ENCODE measurements around the gene RHOA. TPM values are rescaled to one million over a fixed set of nuclear protein-coding genes. Genes with fewer than 3 reads are reported as not detected.
A peak's percentile ranks its signal among the peaks of the same experiment; 100 is the strongest.

Gene RHOA
- total and polyA plus RNA-seq, 2 of the 13 experiments (the other 11 are each of a cell fraction or from before 2014, with no cell fraction given) = 131 to 177 TPM

DNA sequence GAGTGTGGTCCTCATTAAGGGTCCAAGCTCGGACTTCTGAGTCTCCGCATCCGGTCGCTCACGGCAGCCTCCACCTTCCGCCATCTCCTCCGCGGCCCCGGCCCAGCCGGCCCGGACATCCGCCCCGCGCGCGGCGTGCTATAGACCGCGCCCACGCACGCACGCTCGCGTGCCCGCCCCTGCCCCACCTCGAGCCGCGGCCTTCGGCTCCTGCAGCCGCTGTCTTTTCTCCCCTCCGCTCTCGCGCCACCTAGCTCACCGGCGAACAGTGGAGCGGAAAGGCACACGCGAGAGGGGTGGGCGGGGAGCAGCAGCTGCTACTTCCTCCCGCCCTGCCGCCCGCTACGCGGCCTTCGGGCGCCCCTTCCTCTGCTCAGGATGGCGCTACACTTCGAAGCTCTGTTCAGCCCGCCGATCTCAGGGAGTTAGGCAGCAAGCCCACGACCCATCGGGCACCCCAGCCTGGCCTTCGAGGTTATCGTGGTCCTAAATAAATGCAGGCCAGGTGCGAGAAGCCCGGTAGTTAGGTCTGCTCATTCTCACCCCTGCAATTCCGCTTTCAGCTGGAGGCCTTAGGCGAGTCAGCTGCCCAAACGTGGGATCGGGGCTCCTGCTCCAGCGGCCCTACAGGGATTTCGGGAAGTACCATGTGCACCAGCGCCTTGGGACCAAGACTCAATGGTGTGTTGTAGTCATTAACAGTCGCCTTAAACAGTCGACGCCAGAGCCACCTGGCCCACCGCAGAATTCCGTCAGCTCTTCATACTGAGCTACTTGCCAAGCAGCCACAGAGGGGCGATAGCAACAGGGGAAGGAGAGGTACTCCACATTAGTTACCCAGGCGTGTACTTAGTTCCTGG is 71.6 kb downstream of the RHOA start, which contains the start of gene USP4 (continued):
- TF ChIP-seq ZNF878 (CRISPR knock-in tag; IDR thresholded peaks at IDR 0.05) (peak; percentile 92), ZNF790 (CRISPR knock-in tag; IDR thresholded peaks at IDR 0.05; ENCODE audit: borderline replicate concordance) (peak; percentile 86), ZNF282 (IDR thresholded peaks at IDR 0.05; ENCODE audit: partially characterized antibody) (no peak), ZNF33A (CRISPR knock-in tag; IDR thresholded peaks at IDR 0.05; ENCODE audit: borderline replicate concordance) (no peak), CREB1 (IDR thresholded peaks at IDR 0.05) (no peak), CREB1 (CRISPR knock-in tag; IDR thresholded peaks at IDR 0.05) (no peak), NCOA5 (CRISPR knock-in tag; IDR thresholded peaks at IDR 0.05) (no peak), KMT2B (CRISPR knock-in tag; IDR thresholded peaks at IDR 0.05) (peak; percentile 91), TAF1 (CRISPR knock-in tag; IDR thresholded peaks at IDR 0.05) (peak; percentile 79), SAFB2 (CRISPR knock-in tag; IDR thresholded peaks at IDR 0.05; ENCODE audit: borderline replicate concordance, low read depth) (peak; percentile 96), ZMAT3 (CRISPR knock-in tag; conservative IDR thresholded peaks at IDR 0.05) (peak; percentile 97), ZSCAN22 (CRISPR knock-in tag; IDR thresholded peaks at IDR 0.05) (peak; percentile 86), ZNF3 (CRISPR knock-in tag; IDR thresholded peaks at IDR 0.05) (no peak), NFE2 (CRISPR knock-in tag; IDR thresholded peaks at IDR 0.05) (no peak), ZFYVE20 (CRISPR knock-in tag; IDR thresholded peaks at IDR 0.05; ENCODE audit: borderline replicate concordance, low read depth) (no peak), ZNF101 (CRISPR knock-in tag; IDR thresholded peaks at IDR 0.05; ENCODE audit: borderline replicate concordance, low read depth) (peak; percentile 98), ZNF780A (CRISPR knock-in tag; IDR thresholded peaks at IDR 0.05) (0 out of 2 replicates have a peak, but pooled peaks have one; percentile 86), BRCA1 (CRISPR knock-in tag; IDR thresholded peaks at IDR 0.05) (peak; percentile 64), ZNF124 (CRISPR knock-in tag; IDR thresholded peaks at IDR 0.05) (peak; percentile 44; the same call in 1 of the 2 replicates), MXI1 (IDR thresholded peaks at IDR 0.05; ENCODE audit: borderline replicate concordance, low read depth, low read length) (peak; percentile 80; the same call in 1 of the 3 replicates), ZNF350 (CRISPR knock-in tag; IDR thresholded peaks at IDR 0.05; ENCODE audit: borderline replicate concordance, low read depth) (peak; percentile 53; the same call in 1 of the 2 replicates), ZNF24 (IDR thresholded peaks at IDR 0.05) (no peak), SMAD1 (CRISPR knock-in tag; IDR thresholded peaks at IDR 0.05; ENCODE audit: borderline replicate concordance, low read depth) (0 out of 2 replicates have a peak, but pooled peaks have one; percentile 24), EEA1 (CRISPR knock-in tag; IDR thresholded peaks at IDR 0.05; ENCODE audit: borderline replicate concordance) (peak; percentile 64; the same call in 1 of the 2 replicates), ZNF879 (CRISPR knock-in tag; IDR thresholded peaks at IDR 0.05) (peak; percentile 72)
- TF ChIP-seq, protein P1, sequence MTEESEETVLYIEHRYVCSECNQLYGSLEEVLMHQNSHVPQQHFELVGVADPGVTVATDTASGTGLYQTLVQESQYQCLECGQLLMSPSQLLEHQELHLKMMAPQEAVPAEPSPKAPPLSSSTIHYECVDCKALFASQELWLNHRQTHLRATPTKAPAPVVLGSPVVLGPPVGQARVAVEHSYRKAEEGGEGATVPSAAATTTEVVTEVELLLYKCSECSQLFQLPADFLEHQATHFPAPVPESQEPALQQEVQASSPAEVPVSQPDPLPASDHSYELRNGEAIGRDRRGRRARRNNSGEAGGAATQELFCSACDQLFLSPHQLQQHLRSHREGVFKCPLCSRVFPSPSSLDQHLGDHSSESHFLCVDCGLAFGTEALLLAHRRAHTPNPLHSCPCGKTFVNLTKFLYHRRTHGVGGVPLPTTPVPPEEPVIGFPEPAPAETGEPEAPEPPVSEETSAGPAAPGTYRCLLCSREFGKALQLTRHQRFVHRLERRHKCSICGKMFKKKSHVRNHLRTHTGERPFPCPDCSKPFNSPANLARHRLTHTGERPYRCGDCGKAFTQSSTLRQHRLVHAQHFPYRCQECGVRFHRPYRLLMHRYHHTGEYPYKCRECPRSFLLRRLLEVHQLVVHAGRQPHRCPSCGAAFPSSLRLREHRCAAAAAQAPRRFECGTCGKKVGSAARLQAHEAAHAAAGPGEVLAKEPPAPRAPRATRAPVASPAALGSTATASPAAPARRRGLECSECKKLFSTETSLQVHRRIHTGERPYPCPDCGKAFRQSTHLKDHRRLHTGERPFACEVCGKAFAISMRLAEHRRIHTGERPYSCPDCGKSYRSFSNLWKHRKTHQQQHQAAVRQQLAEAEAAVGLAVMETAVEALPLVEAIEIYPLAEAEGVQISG (CRISPR knock-in tag; IDR thresholded peaks at IDR 0.05) = peak; percentile 98
- TF ChIP-seq, protein P2, sequence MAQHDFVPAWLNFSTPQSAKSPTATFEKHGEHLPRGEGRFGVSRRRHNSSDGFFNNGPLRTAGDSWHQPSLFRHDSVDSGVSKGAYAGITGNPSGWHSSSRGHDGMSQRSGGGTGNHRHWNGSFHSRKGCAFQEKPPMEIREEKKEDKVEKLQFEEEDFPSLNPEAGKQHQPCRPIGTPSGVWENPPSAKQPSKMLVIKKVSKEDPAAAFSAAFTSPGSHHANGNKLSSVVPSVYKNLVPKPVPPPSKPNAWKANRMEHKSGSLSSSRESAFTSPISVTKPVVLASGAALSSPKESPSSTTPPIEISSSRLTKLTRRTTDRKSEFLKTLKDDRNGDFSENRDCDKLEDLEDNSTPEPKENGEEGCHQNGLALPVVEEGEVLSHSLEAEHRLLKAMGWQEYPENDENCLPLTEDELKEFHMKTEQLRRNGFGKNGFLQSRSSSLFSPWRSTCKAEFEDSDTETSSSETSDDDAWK (CRISPR knock-in tag; IDR thresholded peaks at IDR 0.05) = no peak
